WTC11 (cell line): Measurements from ENCODE around the gene CTNND2. TPM values are rescaled to one million over a fixed set of nuclear protein-coding genes. Genes with fewer than 3 reads are reported as not detected.

ENCODE experiments used
- ATAC-seq: fragments of 200-7000 bp; cut with Tn5 transposase; 2 replicates; pipeline ENCODE4 v1.10.0; 2021; ENCODE audit warnings: mild to moderate bottlenecking, moderate library complexity
- CTCF ChIA-PET: fragments of 300-600 bp; sonication (Branson Sonifier 250); formaldehyde crosslinking; loops from one replicate; lab custom pipeline; 2021; ENCODE audit warnings: antibody characterized with exemption; lab: Charles Lee
- POLR2A ChIA-PET: fragments of 350-600 bp; sonication (Branson Sonifier 250); formaldehyde crosslinking; loops from one replicate; lab custom pipeline; 2021; ENCODE audit warnings: antibody characterized with exemption; lab: Charles Lee
- DNase-seq: peaks from one replicate; pipeline ENCODE4 v3.0.0; 2021; ENCODE audit warnings: low spot score
- H3K27ac Mint-ChIP-seq: 2 replicates; pipeline ENCODE4 v1.8.0; 2021; ENCODE audit warnings: mixed read lengths
- H3K27me3 Mint-ChIP-seq: 2 replicates; pipeline ENCODE4 v1.8.0; 2021; ENCODE audit warnings: low read depth, mild to moderate bottlenecking, moderate library complexity, mixed read lengths
- H3K36me3 Mint-ChIP-seq: 2 replicates; pipeline ENCODE4 v1.8.0; 2021; ENCODE audit warnings: mixed read lengths
- H3K4me1 Mint-ChIP-seq: 2 replicates; pipeline ENCODE4 v1.8.0; 2022; ENCODE audit warnings: mixed read lengths
- H3K4me3 Mint-ChIP-seq: 2 replicates; pipeline ENCODE4 v1.8.0; 2021; ENCODE audit warnings: mild to moderate bottlenecking, moderate library complexity, mixed read lengths
- H3K9me3 Mint-ChIP-seq: 2 replicates; pipeline ENCODE4 v1.8.0; 2021; ENCODE audit warnings: mixed read lengths
- CTCF ChIP-seq: fragments of 200-600 bp; IDR thresholded peaks from 2 replicates; pipeline ENCODE4 v1.8.0; 2022; ENCODE audit warnings: antibody characterized with exemption
- ESRRA ChIP-seq: sonication (generic); formaldehyde crosslinking; IDR thresholded peaks from 2 replicates; pipeline ENCODE4 v1.8.1; 2022; ENCODE audit warnings: mild to moderate bottlenecking, missing genetic modification reagents, borderline replicate concordance
- GABPB1 ChIP-seq: sonication (generic); formaldehyde crosslinking; IDR thresholded peaks from 2 replicates; pipeline ENCODE4 v1.8.1; 2023; ENCODE audit warnings: mild to moderate bottlenecking, missing genetic modification reagents
- NR1H2 ChIP-seq: sonication (generic); formaldehyde crosslinking; IDR thresholded peaks from 2 replicates; pipeline ENCODE4 v1.9.0; 2021; ENCODE audit warnings: mild to moderate bottlenecking, moderate library complexity, missing genetic modification reagents
- RORB ChIP-seq: fragments of 250-450 bp; sonication (Bioruptor Pico); IDR thresholded peaks from 2 replicates; pipeline ENCODE4 v1.9.0; 2021; ENCODE audit warnings: mild to moderate bottlenecking
- TEAD1 ChIP-seq: sonication (generic); formaldehyde crosslinking; IDR thresholded peaks from 2 replicates; pipeline ENCODE4 v1.8.0; 2022; ENCODE audit warnings: mild to moderate bottlenecking, missing genetic modification reagents
- ZBTB21 ChIP-seq: sonication (generic); formaldehyde crosslinking; IDR thresholded peaks from 2 replicates; pipeline ENCODE4 v1.8.1; 2023; ENCODE audit warnings: mild to moderate bottlenecking, missing genetic modification reagents, borderline replicate concordance
- ZNF138 ChIP-seq: sonication (generic); formaldehyde crosslinking; conservative IDR thresholded peaks from 2 replicates; pipeline ENCODE4 v1.8.1; 2022; ENCODE audit warnings: mild to moderate bottlenecking, moderate library complexity, missing genetic modification reagents
- ZNF219 ChIP-seq: sonication (generic); formaldehyde crosslinking; IDR thresholded peaks from 2 replicates; pipeline ENCODE4 v1.8.0; 2023; ENCODE audit warnings: missing genetic modification reagents, mild to moderate bottlenecking, borderline replicate concordance
- ZNF263 ChIP-seq: sonication (generic); formaldehyde crosslinking; IDR thresholded peaks from 2 replicates; pipeline ENCODE4 v1.8.1; 2022; ENCODE audit warnings: low read depth, mild to moderate bottlenecking, moderate library complexity, missing genetic modification reagents
- ZNF281 ChIP-seq: sonication (generic); formaldehyde crosslinking; IDR thresholded peaks from 2 replicates; pipeline ENCODE4 v1.8.0; 2023; ENCODE audit warnings: mild to moderate bottlenecking, missing genetic modification reagents
- ZNF396 ChIP-seq: fragments of 250-450 bp; sonication (Bioruptor Pico); IDR thresholded peaks from 2 replicates; pipeline ENCODE4 v1.8.0; 2021; ENCODE audit warnings: mild to moderate bottlenecking, moderate library complexity, borderline replicate concordance
- ZNF416 ChIP-seq: fragments of 250-450 bp; sonication (Bioruptor Pico); IDR thresholded peaks from 2 replicates; pipeline ENCODE4 v1.9.0; 2021; ENCODE audit warnings: mild to moderate bottlenecking, inconsistent platforms
- ZSCAN18 ChIP-seq: fragments of 250-450 bp; sonication (Bioruptor Pico); IDR thresholded peaks from 2 replicates; pipeline ENCODE4 v2.1.2; 2022; ENCODE audit warnings: mild to moderate bottlenecking, moderate library complexity
- total RNA-seq: library from RNA; stranded (reverse); gene quantifications from 3 replicates; pipeline ENCODE4 v1.2.3, GENCODE V29; 2021
- TF ChIP-seq, protein P1 (sequence below): sonication (generic); formaldehyde crosslinking; IDR thresholded peaks from 2 replicates; pipeline ENCODE4 v1.8.0; 2022; ENCODE audit warnings: mild to moderate bottlenecking, missing genetic modification reagents
- TF ChIP-seq, protein P2 (sequence below): fragments of 250-450 bp; sonication (Bioruptor Pico); IDR thresholded peaks from 2 replicates; pipeline ENCODE4 v1.9.0; 2021; ENCODE audit warnings: mild to moderate bottlenecking, borderline replicate concordance
- TF ChIP-seq, protein P3 (sequence below): sonication (generic); formaldehyde crosslinking; IDR thresholded peaks from 2 replicates; pipeline ENCODE4 v1.8.0; 2022; ENCODE audit warnings: mild to moderate bottlenecking, missing genetic modification reagents
- TF ChIP-seq, protein P4 (sequence below): fragments of 250-450 bp; sonication (Bioruptor Pico); IDR thresholded peaks from 2 replicates; pipeline ENCODE4 v1.8.0; 2021; ENCODE audit warnings: mild to moderate bottlenecking

The CTNND2 gene
- total RNA-seq, 1 experiment from 2014 or later = 11.9 TPM

DNA sequence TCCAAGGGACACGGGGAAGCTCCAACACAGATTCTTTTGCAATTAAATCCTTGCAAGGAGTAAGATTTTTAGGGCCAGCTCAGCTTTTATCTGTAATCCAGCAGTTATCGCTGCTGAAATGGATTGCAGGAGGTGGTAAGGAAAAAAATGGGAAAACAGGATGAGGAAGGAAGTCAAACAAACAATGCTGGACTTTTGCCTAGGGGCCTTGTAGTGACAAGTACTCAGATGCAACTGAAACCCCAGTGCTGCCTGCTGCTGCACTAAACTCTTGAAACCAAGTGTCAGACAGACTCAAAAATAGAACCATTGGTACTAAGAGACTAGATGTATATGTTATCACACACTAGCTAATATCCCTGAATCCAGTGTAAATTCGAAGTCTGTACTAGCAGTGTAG, 309.2 kb downstream of the CTNND2 start (continued):
- TF ChIP-seq, protein P1, sequence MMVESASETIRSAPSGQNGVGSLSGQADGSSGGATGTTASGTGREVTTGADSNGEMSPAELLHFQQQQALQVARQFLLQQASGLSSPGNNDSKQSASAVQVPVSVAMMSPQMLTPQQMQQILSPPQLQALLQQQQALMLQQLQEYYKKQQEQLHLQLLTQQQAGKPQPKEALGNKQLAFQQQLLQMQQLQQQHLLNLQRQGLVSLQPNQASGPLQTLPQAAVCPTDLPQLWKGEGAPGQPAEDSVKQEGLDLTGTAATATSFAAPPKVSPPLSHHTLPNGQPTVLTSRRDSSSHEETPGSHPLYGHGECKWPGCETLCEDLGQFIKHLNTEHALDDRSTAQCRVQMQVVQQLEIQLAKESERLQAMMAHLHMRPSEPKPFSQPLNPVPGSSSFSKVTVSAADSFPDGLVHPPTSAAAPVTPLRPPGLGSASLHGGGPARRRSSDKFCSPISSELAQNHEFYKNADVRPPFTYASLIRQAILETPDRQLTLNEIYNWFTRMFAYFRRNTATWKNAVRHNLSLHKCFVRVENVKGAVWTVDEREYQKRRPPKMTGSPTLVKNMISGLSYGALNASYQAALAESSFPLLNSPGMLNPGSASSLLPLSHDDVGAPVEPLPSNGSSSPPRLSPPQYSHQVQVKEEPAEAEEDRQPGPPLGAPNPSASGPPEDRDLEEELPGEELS (CRISPR knock-in tag) = no peak
- TF ChIP-seq NR1H2 (CRISPR knock-in tag) (no peak), ZNF396 (CRISPR knock-in tag) (no peak), CTCF (no peak), ZNF416 (CRISPR knock-in tag) (no peak), GABPB1 (no peak), TEAD1 (CRISPR knock-in tag) (no peak), ZNF138 (no peak), ZNF281 (CRISPR knock-in tag) (no peak)
- TF ChIP-seq, protein P2, sequence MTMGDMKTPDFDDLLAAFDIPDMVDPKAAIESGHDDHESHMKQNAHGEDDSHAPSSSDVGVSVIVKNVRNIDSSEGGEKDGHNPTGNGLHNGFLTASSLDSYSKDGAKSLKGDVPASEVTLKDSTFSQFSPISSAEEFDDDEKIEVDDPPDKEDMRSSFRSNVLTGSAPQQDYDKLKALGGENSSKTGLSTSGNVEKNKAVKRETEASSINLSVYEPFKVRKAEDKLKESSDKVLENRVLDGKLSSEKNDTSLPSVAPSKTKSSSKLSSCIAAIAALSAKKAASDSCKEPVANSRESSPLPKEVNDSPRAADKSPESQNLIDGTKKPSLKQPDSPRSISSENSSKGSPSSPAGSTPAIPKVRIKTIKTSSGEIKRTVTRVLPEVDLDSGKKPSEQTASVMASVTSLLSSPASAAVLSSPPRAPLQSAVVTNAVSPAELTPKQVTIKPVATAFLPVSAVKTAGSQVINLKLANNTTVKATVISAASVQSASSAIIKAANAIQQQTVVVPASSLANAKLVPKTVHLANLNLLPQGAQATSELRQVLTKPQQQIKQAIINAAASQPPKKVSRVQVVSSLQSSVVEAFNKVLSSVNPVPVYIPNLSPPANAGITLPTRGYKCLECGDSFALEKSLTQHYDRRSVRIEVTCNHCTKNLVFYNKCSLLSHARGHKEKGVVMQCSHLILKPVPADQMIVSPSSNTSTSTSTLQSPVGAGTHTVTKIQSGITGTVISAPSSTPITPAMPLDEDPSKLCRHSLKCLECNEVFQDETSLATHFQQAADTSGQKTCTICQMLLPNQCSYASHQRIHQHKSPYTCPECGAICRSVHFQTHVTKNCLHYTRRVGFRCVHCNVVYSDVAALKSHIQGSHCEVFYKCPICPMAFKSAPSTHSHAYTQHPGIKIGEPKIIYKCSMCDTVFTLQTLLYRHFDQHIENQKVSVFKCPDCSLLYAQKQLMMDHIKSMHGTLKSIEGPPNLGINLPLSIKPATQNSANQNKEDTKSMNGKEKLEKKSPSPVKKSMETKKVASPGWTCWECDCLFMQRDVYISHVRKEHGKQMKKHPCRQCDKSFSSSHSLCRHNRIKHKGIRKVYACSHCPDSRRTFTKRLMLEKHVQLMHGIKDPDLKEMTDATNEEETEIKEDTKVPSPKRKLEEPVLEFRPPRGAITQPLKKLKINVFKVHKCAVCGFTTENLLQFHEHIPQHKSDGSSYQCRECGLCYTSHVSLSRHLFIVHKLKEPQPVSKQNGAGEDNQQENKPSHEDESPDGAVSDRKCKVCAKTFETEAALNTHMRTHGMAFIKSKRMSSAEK (CRISPR knock-in tag) = no peak

DNA sequence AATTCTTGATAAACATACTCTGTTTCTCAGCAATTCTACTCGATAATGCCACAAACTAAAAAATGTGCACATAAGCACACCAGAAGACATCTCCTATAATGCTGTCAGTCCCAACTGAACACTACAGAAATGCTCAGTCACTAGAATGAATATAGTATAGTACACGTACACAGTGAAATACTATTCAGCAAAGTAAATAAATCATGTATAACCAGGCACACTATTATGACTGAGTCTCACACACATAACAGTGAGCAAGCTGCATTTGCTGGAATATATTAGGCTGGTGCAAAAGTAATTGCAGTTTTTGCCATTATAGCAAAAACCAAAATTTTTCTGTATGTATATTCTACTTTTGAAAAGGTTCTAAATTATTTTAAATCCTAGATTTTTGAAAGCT, 310.2 kb downstream of the CTNND2 start:
- Mint-ChIP-seq H3K27me3 (no peaks in the 10 kb centered on the region), H3K4me3 (no peak overlapping the region), H3K9me3 (peaks cover 12% of the 10 kb centered on the region), H3K36me3 (peaks cover 6% of the 10 kb centered on the region), H3K27ac (no peak overlapping the region), H3K4me1 (peaks cover 38% of the 10 kb centered on the region)
- ATAC-seq = no peak
- no peak for DNase-seq
- CTCF ChIA-PET = no interaction called here
- POLR2A ChIA-PET = no interaction called here
- TF ChIP-seq CTCF = no peak
- TF ChIP-seq, protein P3, sequence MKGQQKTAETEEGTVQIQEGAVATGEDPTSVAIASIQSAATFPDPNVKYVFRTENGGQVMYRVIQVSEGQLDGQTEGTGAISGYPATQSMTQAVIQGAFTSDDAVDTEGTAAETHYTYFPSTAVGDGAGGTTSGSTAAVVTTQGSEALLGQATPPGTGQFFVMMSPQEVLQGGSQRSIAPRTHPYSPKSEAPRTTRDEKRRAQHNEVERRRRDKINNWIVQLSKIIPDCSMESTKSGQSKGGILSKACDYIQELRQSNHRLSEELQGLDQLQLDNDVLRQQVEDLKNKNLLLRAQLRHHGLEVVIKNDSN (CRISPR knock-in tag) = no peak
- TF ChIP-seq, protein P4, sequence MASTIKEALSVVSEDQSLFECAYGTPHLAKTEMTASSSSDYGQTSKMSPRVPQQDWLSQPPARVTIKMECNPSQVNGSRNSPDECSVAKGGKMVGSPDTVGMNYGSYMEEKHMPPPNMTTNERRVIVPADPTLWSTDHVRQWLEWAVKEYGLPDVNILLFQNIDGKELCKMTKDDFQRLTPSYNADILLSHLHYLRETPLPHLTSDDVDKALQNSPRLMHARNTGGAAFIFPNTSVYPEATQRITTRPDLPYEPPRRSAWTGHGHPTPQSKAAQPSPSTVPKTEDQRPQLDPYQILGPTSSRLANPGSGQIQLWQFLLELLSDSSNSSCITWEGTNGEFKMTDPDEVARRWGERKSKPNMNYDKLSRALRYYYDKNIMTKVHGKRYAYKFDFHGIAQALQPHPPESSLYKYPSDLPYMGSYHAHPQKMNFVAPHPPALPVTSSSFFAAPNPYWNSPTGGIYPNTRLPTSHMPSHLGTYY (CRISPR knock-in tag) = no peak
- TF ChIP-seq ESRRA (CRISPR knock-in tag) = no peak
- TF ChIP-seq ZNF219 (CRISPR knock-in tag) = no peak
- no peak for TF ChIP-seq RORB (CRISPR knock-in tag)
- TF ChIP-seq ZBTB21 (CRISPR knock-in tag) = no peak
- TF ChIP-seq ZNF263 = no peak
- no peak for TF ChIP-seq ZSCAN18 (CRISPR knock-in tag)
